ENCODE data around the gene CACTIN. TPM values are rescaled to one million over a fixed set of nuclear protein-coding genes. Genes with fewer than 3 reads are reported as not detected.

CACTIN gene
- total RNA-seq, 2 experiments from 2014 or later = 25.2 to 27.2 TPM

- intact Hi-C loops (cut with micrococcal nuclease) = no loop called here
- H3K9me3 Mint-ChIP-seq = no peaks in the 10 kb centered on the region
- CTCF ChIA-PET = no interaction called here
- no peaks in the 10 kb centered on the region for H3K4me1 Mint-ChIP-seq (ENCODE audit: low read depth)
- H3K36me3 Mint-ChIP-seq = peaks cover 10% of the 10 kb centered on the region
- no peaks in the 10 kb centered on the region for H3K27me3 Mint-ChIP-seq
- H3K4me3 Mint-ChIP-seq = no peak overlapping the region
- POLR2A ChIA-PET = no interaction called here
- no peak overlapping the region for H3K27ac Mint-ChIP-seq
- DNase-seq = no peak
Measured at GRCh38 chr19:3641515-3642269, 15.1 kb upstream of the CACTIN start.

GRCh38 chr19:3639479-3639878 lies 12.9 kb upstream of the CACTIN start:
- Mint-ChIP-seq H3K36me3 (peaks cover 9% of the 10 kb centered on the region), H3K4me1 (ENCODE audit: low read depth) (no peaks in the 10 kb centered on the region), H3K4me3 (no peak overlapping the region), H3K9me3 (no peaks in the 10 kb centered on the region), H3K27me3 (no peaks in the 10 kb centered on the region), H3K27ac (no peak overlapping the region)
- DNase-seq = no peak
- intact Hi-C loops (cut with micrococcal nuclease) = no loop called here
- CTCF ChIA-PET = no interaction called here
- POLR2A ChIA-PET = no interaction called here

GRCh38 chr19:3638208-3639193 lies 11.9 kb upstream of the CACTIN start:
- Mint-ChIP-seq H3K36me3 (peaks cover 9% of the 10 kb centered on the region), H3K4me3 (no peak overlapping the region), H3K9me3 (no peaks in the 10 kb centered on the region), H3K27me3 (no peaks in the 10 kb centered on the region), H3K4me1 (ENCODE audit: low read depth) (no peaks in the 10 kb centered on the region), H3K27ac (no peak overlapping the region)
- no peak for DNase-seq
- ChIA-PET CTCF (no interaction called here), POLR2A (no interaction called here)
- intact Hi-C loops (cut with micrococcal nuclease) = no loop called here

GRCh38 chr19:3637621-3638020 lies 11.0 kb upstream of the CACTIN start:
- intact Hi-C loops (cut with micrococcal nuclease) = no loop called here

GRCh38 chr19:3636962-3637361 lies 10.4 kb upstream of the CACTIN start:
- peaks cover 6% of the 10 kb centered on the region for H3K36me3 Mint-ChIP-seq
- no peak for DNase-seq
- no peaks in the 10 kb centered on the region for H3K4me1 Mint-ChIP-seq (ENCODE audit: low read depth)
- POLR2A ChIA-PET = no interaction called here
- CTCF ChIA-PET = no interaction called here
- no peaks in the 10 kb centered on the region for H3K27me3 Mint-ChIP-seq
- intact Hi-C loops (cut with micrococcal nuclease) = no loop called here
- no peak overlapping the region for H3K4me3 Mint-ChIP-seq
- H3K27ac Mint-ChIP-seq = no peak overlapping the region
- no peaks in the 10 kb centered on the region for H3K9me3 Mint-ChIP-seq

More at GRCh38 chr19:3637621-3638020, 11.0 kb upstream of the CACTIN start:
- Mint-ChIP-seq H3K27me3 (no peaks in the 10 kb centered on the region), H3K27ac (no peak overlapping the region), H3K9me3 (no peaks in the 10 kb centered on the region), H3K4me1 (ENCODE audit: low read depth) (no peaks in the 10 kb centered on the region), H3K36me3 (peaks cover 8% of the 10 kb centered on the region), H3K4me3 (no peak overlapping the region)
- POLR2A ChIA-PET = no interaction called here
- CTCF ChIA-PET = no interaction called here
- DNase-seq = no peak

GRCh38 chr19:3636506-3636905 lies 9.9 kb upstream of the CACTIN start:
- Mint-ChIP-seq H3K36me3 (peaks cover 6% of the 10 kb centered on the region), H3K4me3 (no peak overlapping the region), H3K4me1 (ENCODE audit: low read depth) (no peaks in the 10 kb centered on the region), H3K9me3 (no peaks in the 10 kb centered on the region), H3K27me3 (no peaks in the 10 kb centered on the region), H3K27ac (no peak overlapping the region)
- no peak for DNase-seq
- CTCF ChIA-PET = no interaction called here
- POLR2A ChIA-PET = no interaction called here
- intact Hi-C loops (cut with micrococcal nuclease) = no loop called here

- no peak for DNase-seq
- Mint-ChIP-seq H3K4me3 (no peak overlapping the region), H3K36me3 (peaks cover 3% of the 10 kb centered on the region), H3K27me3 (no peaks in the 10 kb centered on the region), H3K4me1 (ENCODE audit: low read depth) (no peaks in the 10 kb centered on the region), H3K9me3 (no peaks in the 10 kb centered on the region), H3K27ac (no peak overlapping the region)
- intact Hi-C loops (cut with micrococcal nuclease) = no loop called here
- CTCF ChIA-PET = no interaction called here
- POLR2A ChIA-PET = no interaction called here
Measured at GRCh38 chr19:3634496-3635045, 8.0 kb upstream of the CACTIN start.

- H3K4me3 Mint-ChIP-seq = no peak overlapping the region
- no peaks in the 10 kb centered on the region for H3K27me3 Mint-ChIP-seq
- ChIA-PET POLR2A (no interaction called here), CTCF (no interaction called here)
- intact Hi-C loops (cut with micrococcal nuclease) = no loop called here
- DNase-seq = no peak
- peaks cover 2% of the 10 kb centered on the region for H3K36me3 Mint-ChIP-seq
- no peaks in the 10 kb centered on the region for H3K4me1 Mint-ChIP-seq (ENCODE audit: low read depth)
- no peaks in the 10 kb centered on the region for H3K9me3 Mint-ChIP-seq
- no peak overlapping the region for H3K27ac Mint-ChIP-seq
Measured at GRCh38 chr19:3633559-3633988, 7.0 kb upstream of the CACTIN start.

GRCh38 chr19:3632739-3633558 lies 6.4 kb upstream of the CACTIN start:
- Mint-ChIP-seq H3K9me3 (no peaks in the 10 kb centered on the region), H3K4me3 (no peak overlapping the region), H3K36me3 (no peaks in the 10 kb centered on the region), H3K4me1 (ENCODE audit: low read depth) (no peaks in the 10 kb centered on the region), H3K27me3 (no peaks in the 10 kb centered on the region), H3K27ac (no peak overlapping the region)
- DNase-seq = no peak
- POLR2A ChIA-PET = no interaction called here
- intact Hi-C loops (cut with micrococcal nuclease) = no loop called here
- CTCF ChIA-PET = interaction anchor here (0.9 kb wide), 1 partner anchor 67 kb away, joined by 3 read pairs; the partner anchor contains the start of gene PIP5K1C

GRCh38 chr19:3632098-3632497 lies 5.5 kb upstream of the CACTIN start:
- Mint-ChIP-seq H3K27me3 (no peaks in the 10 kb centered on the region), H3K36me3 (no peaks in the 10 kb centered on the region), H3K9me3 (no peaks in the 10 kb centered on the region), H3K4me1 (ENCODE audit: low read depth) (peaks cover 1% of the 10 kb centered on the region), H3K4me3 (no peak overlapping the region), H3K27ac (no peak overlapping the region)
- CTCF ChIA-PET = interaction anchor here (0.9 kb wide), 1 partner anchor 68 kb away, joined by 3 read pairs; the partner anchor contains the start of gene PIP5K1C
- POLR2A ChIA-PET = no interaction called here
- DNase-seq = no peak
- intact Hi-C loops (cut with micrococcal nuclease) = no loop called here

GRCh38 chr19:3631053-3631861 lies 4.7 kb upstream of the CACTIN start:
- no peaks in the 10 kb centered on the region for H3K36me3 Mint-ChIP-seq
- CTCF ChIA-PET = no interaction called here

More at GRCh38 chr19:3631053-3631861, 4.7 kb upstream of the CACTIN start:
- no peak overlapping the region for H3K27ac Mint-ChIP-seq
- peaks cover 6% of the 10 kb centered on the region for H3K4me1 Mint-ChIP-seq (ENCODE audit: low read depth)
- intact Hi-C loops (cut with micrococcal nuclease) = no loop called here
- no peak for DNase-seq
- no peaks in the 10 kb centered on the region for H3K27me3 Mint-ChIP-seq
- no peak overlapping the region for H3K4me3 Mint-ChIP-seq
- POLR2A ChIA-PET = no interaction called here
- no peaks in the 10 kb centered on the region for H3K9me3 Mint-ChIP-seq

Measured in activated CD4-positive, alpha-beta memory T cell treated with anti-CD3 and anti-CD28 coated beads for 36 hours (primary cell).